GM23248 (cell line): ENCODE measurements around the gene MYO16.

Experiments
- EZH2 ChIP-seq: fragments of 200-600 bp; sonication (generic); IDR thresholded peaks from 2 replicates; pipeline ENCODE4 v1.6.1; 2018; ENCODE audit warnings: antibody characterized with exemption, mild to moderate bottlenecking; ENCODE audit not compliant: insufficient read depth, poor library complexity, severe bottlenecking
- EZH2phosphoT487 ChIP-seq: fragments of 200-600 bp; sonication (generic); IDR thresholded peaks from 2 replicates; pipeline ENCODE4 v1.6.1; 2018; ENCODE audit warnings: antibody characterized with exemption, moderate library complexity, mild to moderate bottlenecking, low read depth; ENCODE audit not compliant: insufficient read depth

DNA sequence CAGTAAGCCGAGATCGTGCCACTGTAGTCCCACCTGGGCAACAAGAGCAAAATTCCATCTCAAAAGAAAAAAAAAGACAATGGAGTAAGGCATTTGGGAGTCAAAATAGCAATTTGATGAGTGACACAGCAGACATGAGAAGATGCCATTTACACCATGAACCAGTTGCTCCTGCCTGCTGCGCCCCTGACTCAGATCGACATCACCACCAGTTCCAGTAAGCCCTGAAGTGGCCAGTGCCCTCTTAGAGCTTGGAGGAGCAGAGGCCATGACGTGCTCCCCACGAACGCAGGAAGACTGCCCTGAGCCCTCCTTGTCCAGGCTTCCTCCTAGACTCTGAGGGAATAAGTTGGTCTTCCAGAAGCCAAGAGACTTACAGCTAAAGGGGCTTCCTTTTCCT, 339.2 kb downstream of the MYO16 start:
- TF ChIP-seq EZH2 = no peak
- no peak for TF ChIP-seq EZH2phosphoT487
